Neural cell (in vitro differentiated cells): Measurements from ENCODE around the gene MUC15. TPM values are rescaled to one million over a fixed set of nuclear protein-coding genes. Genes with fewer than 3 reads are reported as not detected.

Experiments
- H2AFZ ChIP-seq: fragments of 200-600, 300-800 bp; sonication (generic), shearing (Covaris generic); 2 replicates; pipeline ENCODE4 v1.6.0; 2014; ENCODE audit warnings: low read depth, mild to moderate bottlenecking, antibody characterized with exemption, low read length, moderate library complexity
- H3F3A ChIP-seq: fragments of 200-600 bp; shearing (Covaris generic); 2 replicates; pipeline ENCODE4 v1.6.1; 2016; ENCODE audit warnings: mild to moderate bottlenecking, moderate library complexity, mixed read lengths, antibody characterized with exemption, low read length; ENCODE audit not compliant: insufficient read depth, poor library complexity, severe bottlenecking
- H3K27ac ChIP-seq: fragments of 200-600, 300-800 bp; sonication (generic), shearing (Covaris generic); 2 replicates; pipeline ENCODE4 v1.5.1; 2014; ENCODE audit warnings: mild to moderate bottlenecking, low read length, moderate library complexity
- H3K27me3 ChIP-seq: fragments of 300-800, 200-600 bp; sonication (generic), shearing (Covaris generic); 2 replicates; pipeline ENCODE4 v1.6.0; 2014; ENCODE audit warnings: mild to moderate bottlenecking, low read depth, low read length, moderate library complexity; ENCODE audit not compliant: insufficient read depth
- H3K36me3 ChIP-seq: fragments of 300-800, 200-600 bp; sonication (generic), shearing (Covaris generic); 2 replicates; pipeline ENCODE4 v1.5.1; 2014; ENCODE audit warnings: mild to moderate bottlenecking, antibody characterized with exemption, low read length, moderate library complexity; ENCODE audit not compliant: insufficient read depth
- H3K4me2 ChIP-seq: fragments of 300-800, 200-600 bp; sonication (generic), shearing (Covaris generic); 2 replicates; pipeline ENCODE4 v1.6.0; 2014; ENCODE audit warnings: mild to moderate bottlenecking, low read length
- H3K4me3 ChIP-seq: fragments of 300-800, 200-600 bp; sonication (generic), shearing (Covaris generic); 2 replicates; pipeline ENCODE4 v1.5.1; 2014; ENCODE audit warnings: mild to moderate bottlenecking, low read length, moderate library complexity
- H3K79me2 ChIP-seq: fragments of 200-600 bp; shearing (Covaris generic); replicated peaks from 2 replicates; pipeline ENCODE4 v1.6.0; 2014; ENCODE audit warnings: mild to moderate bottlenecking, low read length, moderate library complexity; ENCODE audit not compliant: insufficient read depth
- H3K9ac ChIP-seq: fragments of 300-800, 200-600 bp; sonication (generic), shearing (Covaris generic); 2 replicates; pipeline ENCODE4 v1.6.1; 2016; ENCODE audit warnings: mild to moderate bottlenecking, low read length, mixed read lengths
- H3K9me2 ChIP-seq: fragments of 200-600 bp; shearing (Covaris generic); 2 replicates; pipeline ENCODE4 v1.6.1; 2016; ENCODE audit warnings: mild to moderate bottlenecking, low read length, mixed read lengths; ENCODE audit not compliant: insufficient read depth
- H3K9me3 ChIP-seq: fragments of 200-600, 300-800 bp; sonication (generic), shearing (Covaris generic); 2 replicates; pipeline ENCODE4 v1.6.1; 2016; ENCODE audit warnings: mild to moderate bottlenecking, mixed run types, low read length, moderate library complexity, mixed read lengths
- H4K20me1 ChIP-seq: fragments of 200-600 bp; shearing (Covaris generic); 2 replicates; pipeline ENCODE4 v1.6.1; 2016; ENCODE audit warnings: mild to moderate bottlenecking, mixed run types; ENCODE audit not compliant: insufficient read depth
- EP300 ChIP-seq: fragments of 450-650 bp; conservative IDR thresholded peaks from 2 replicates; pipeline ENCODE4 v1.6.1; 2014; ENCODE audit warnings: antibody characterized with exemption, mild to moderate bottlenecking, moderate library complexity; ENCODE audit not compliant: poor library complexity, severe bottlenecking
- EZH2 ChIP-seq: fragments of 200-600, 300-800 bp; shearing (Covaris generic), sonication (generic); IDR thresholded peaks from 2 replicates; pipeline ENCODE4 v1.6.1; 2014; ENCODE audit warnings: antibody characterized with exemption, low read length, borderline replicate concordance, mild to moderate bottlenecking; ENCODE audit not compliant: insufficient read depth, poor library complexity, severe bottlenecking
- MXI1 ChIP-seq: fragments of 450-650 bp; conservative IDR thresholded peaks from 2 replicates; pipeline ENCODE4 v1.6.1; 2014; ENCODE audit warnings: antibody characterized with exemption, mild to moderate bottlenecking; ENCODE audit not compliant: poor library complexity, severe bottlenecking
- POLR2AphosphoS5 ChIP-seq: IDR thresholded peaks from 2 replicates; pipeline ENCODE4 v1.6.1; 2012
- RAD21 ChIP-seq: fragments of 450-650 bp; conservative IDR thresholded peaks from 2 replicates; pipeline ENCODE4 v1.6.1; 2014; ENCODE audit warnings: antibody characterized with exemption, mild to moderate bottlenecking, moderate library complexity
- SMC3 ChIP-seq: fragments of 450-650 bp; conservative IDR thresholded peaks from 2 replicates; pipeline ENCODE4 v1.6.1; 2014; ENCODE audit warnings: antibody characterized with exemption, mild to moderate bottlenecking, moderate library complexity; ENCODE audit not compliant: poor library complexity
- TAF1 ChIP-seq: IDR thresholded peaks from 2 replicates; pipeline ENCODE4 v1.6.1; 2012; ENCODE audit warnings: low read depth
- polyA plus RNA-seq: library from polyadenylated mRNA; depleted of rRNA; stranded (reverse); fragments of >200 nt; gene quantifications from 2 replicates; pipeline ENCODE4 v1.2.3, GENCODE V29; 2014
- TF ChIP-seq, protein P1 (sequence below): fragments of 450-650 bp; IDR thresholded peaks from 2 replicates; pipeline ENCODE4 v1.5.1; 2014; ENCODE audit warnings: antibody characterized with exemption, mild to moderate bottlenecking, moderate library complexity; ENCODE audit not compliant: poor library complexity, severe bottlenecking
- TF ChIP-seq, protein P2 (sequence below): IDR thresholded peaks from 2 replicates; pipeline ENCODE4 v1.6.1; 2012; ENCODE audit warnings: borderline replicate concordance

Gene MUC15
- polyA plus RNA-seq, 1 donor from 2014 or later: not detected

DNA sequence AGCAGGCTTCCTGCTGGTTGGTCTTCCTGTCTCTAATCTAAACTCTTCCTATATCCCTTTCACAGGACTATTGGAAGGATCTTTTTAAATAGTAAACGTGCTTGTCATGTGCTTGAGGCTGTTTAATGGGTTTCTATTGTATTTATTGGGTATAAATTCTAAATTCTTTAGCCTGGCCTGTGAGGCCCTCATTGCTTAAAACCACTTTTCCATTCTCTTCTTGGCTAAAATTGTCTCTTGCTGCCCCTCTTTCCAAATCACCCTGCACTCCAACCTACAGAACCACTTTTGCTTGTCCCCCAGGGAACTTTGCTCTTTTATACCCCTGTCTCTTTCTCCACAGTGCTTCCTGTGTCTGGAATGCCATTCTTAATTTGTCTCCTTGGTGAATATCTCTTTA lies 46.4 kb upstream of the MUC15 start:
- no peaks in the 10 kb centered on the region for H4K20me1 ChIP-seq
- H3K9me2 ChIP-seq: no peaks in the 10 kb centered on the region
- no peak overlapping the region for H3K4me3 ChIP-seq
- no peaks in the 10 kb centered on the region for H3K27me3 ChIP-seq
- no peak overlapping the region for H2AFZ ChIP-seq
- H3K9ac ChIP-seq: no peak overlapping the region
- H3K79me2 ChIP-seq: no peaks in the 10 kb centered on the region
- no peak for TF ChIP-seq SMC3
- no peak overlapping the region for H3K27ac ChIP-seq
- no peaks in the 10 kb centered on the region for H3F3A ChIP-seq
- no peaks in the 10 kb centered on the region for H3K36me3 ChIP-seq
- H3K4me2 ChIP-seq: no peak overlapping the region
- no peaks in the 10 kb centered on the region for H3K9me3 ChIP-seq

DNA sequence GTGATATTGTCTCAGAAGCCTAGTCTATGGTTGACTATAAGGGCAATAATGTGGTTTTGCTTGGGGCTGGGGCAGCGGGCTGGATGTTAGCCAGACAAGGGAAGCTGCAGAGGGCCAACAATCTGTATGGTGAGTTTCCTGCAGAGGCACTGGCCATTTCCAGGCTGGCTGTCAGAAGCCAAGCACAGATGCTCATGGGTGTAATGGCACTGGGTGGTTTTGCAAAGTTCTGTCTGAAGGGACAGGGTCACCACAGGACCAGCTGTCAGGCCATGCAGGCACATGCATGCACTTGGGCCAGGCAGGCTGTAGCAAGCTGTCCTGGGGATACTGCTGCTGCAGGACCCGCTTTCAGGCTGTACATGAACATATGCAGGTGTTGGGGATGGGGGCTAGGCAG lies 41.7 kb upstream of the MUC15 start:
- H3K4me2 ChIP-seq: no peak overlapping the region
- no peak overlapping the region for H2AFZ ChIP-seq
- no peaks in the 10 kb centered on the region for H3F3A ChIP-seq
- no peak overlapping the region for H3K9ac ChIP-seq
- H3K9me3 ChIP-seq: no peaks in the 10 kb centered on the region
- H3K9me2 ChIP-seq: no peaks in the 10 kb centered on the region
- no peak for TF ChIP-seq SMC3
- H3K36me3 ChIP-seq: no peaks in the 10 kb centered on the region
- no peak overlapping the region for H3K4me3 ChIP-seq
- H3K79me2 ChIP-seq: no peaks in the 10 kb centered on the region
- H4K20me1 ChIP-seq: no peaks in the 10 kb centered on the region
- no peak overlapping the region for H3K27ac ChIP-seq
- H3K27me3 ChIP-seq: no peaks in the 10 kb centered on the region

- Histone ChIP-seq H3K27ac (no peak overlapping the region), H3K4me3 (no peak overlapping the region), H3K4me2 (no peak overlapping the region), H2AFZ (no peak overlapping the region), H3K9me2 (no peaks in the 10 kb centered on the region), H3K9ac (no peak overlapping the region), H4K20me1 (no peaks in the 10 kb centered on the region), H3F3A (no peaks in the 10 kb centered on the region), H3K36me3 (no peaks in the 10 kb centered on the region), H3K9me3 (no peaks in the 10 kb centered on the region), H3K79me2 (no peaks in the 10 kb centered on the region), H3K27me3 (no peaks in the 10 kb centered on the region)
- TF ChIP-seq, protein P1, sequence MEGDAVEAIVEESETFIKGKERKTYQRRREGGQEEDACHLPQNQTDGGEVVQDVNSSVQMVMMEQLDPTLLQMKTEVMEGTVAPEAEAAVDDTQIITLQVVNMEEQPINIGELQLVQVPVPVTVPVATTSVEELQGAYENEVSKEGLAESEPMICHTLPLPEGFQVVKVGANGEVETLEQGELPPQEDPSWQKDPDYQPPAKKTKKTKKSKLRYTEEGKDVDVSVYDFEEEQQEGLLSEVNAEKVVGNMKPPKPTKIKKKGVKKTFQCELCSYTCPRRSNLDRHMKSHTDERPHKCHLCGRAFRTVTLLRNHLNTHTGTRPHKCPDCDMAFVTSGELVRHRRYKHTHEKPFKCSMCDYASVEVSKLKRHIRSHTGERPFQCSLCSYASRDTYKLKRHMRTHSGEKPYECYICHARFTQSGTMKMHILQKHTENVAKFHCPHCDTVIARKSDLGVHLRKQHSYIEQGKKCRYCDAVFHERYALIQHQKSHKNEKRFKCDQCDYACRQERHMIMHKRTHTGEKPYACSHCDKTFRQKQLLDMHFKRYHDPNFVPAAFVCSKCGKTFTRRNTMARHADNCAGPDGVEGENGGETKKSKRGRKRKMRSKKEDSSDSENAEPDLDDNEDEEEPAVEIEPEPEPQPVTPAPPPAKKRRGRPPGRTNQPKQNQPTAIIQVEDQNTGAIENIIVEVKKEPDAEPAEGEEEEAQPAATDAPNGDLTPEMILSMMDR: no peak
- TF ChIP-seq EP300 (no peak), POLR2AphosphoS5 (no peak), TAF1 (no peak), MXI1 (no peak), SMC3 (no peak), RAD21 (no peak), EZH2 (no peak)
- TF ChIP-seq, protein P2, sequence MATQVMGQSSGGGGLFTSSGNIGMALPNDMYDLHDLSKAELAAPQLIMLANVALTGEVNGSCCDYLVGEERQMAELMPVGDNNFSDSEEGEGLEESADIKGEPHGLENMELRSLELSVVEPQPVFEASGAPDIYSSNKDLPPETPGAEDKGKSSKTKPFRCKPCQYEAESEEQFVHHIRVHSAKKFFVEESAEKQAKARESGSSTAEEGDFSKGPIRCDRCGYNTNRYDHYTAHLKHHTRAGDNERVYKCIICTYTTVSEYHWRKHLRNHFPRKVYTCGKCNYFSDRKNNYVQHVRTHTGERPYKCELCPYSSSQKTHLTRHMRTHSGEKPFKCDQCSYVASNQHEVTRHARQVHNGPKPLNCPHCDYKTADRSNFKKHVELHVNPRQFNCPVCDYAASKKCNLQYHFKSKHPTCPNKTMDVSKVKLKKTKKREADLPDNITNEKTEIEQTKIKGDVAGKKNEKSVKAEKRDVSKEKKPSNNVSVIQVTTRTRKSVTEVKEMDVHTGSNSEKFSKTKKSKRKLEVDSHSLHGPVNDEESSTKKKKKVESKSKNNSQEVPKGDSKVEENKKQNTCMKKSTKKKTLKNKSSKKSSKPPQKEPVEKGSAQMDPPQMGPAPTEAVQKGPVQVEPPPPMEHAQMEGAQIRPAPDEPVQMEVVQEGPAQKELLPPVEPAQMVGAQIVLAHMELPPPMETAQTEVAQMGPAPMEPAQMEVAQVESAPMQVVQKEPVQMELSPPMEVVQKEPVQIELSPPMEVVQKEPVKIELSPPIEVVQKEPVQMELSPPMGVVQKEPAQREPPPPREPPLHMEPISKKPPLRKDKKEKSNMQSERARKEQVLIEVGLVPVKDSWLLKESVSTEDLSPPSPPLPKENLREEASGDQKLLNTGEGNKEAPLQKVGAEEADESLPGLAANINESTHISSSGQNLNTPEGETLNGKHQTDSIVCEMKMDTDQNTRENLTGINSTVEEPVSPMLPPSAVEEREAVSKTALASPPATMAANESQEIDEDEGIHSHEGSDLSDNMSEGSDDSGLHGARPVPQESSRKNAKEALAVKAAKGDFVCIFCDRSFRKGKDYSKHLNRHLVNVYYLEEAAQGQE: no peak
Observed at GRCh38 chr11:26608507-26609146, 36.6 kb upstream of the MUC15 start.
